ENCODE results near the gene TK2.

Gene TK2

GRCh38 chr16:66493490-66494401, 56.2 kb downstream of the TK2 start:
- intact Hi-C loops (cut with DNase I; ENCODE audit: low total_unique reads), result no loop called here
- Histone ChIP-seq H3K27me3 (no peaks in the 10 kb centered on the region), H3K4me1 (no peaks in the 10 kb centered on the region), H3K36me3 (peaks cover 0 to 16% (median 0%) of the 10 kb centered on the region in 3 donors), H3K9me3 (no peaks in the 10 kb centered on the region), H3K27ac (no peak overlapping the region), H3K4me3 (no peak overlapping the region)
- TF ChIP-seq CTCF (IDR thresholded peaks at IDR 0.05), result no peak
- DNase-seq, result peak; percentile 10 to 50

DNA sequence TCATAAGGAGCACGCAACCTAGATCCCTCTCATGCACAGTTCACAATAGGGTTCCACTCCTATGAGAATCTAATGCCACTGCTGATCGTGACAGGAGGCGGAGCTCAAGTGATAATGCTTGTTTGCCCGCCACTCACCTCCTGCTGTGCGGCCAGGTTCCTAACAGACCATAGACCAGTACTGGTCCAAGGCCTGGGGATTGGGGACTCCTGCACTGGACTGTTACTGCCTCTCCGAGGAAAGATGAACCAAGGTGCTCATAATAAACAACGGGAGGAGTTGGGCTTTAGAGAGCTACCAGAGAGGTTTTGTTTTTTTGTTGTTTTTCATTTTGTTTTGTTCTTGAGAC, 58.2 kb downstream of the TK2 start:
- Histone ChIP-seq H3K4me1 (peaks cover 0 to 15% (median 13%) of the 10 kb centered on the region in 4 donors), H3K4me3 (no peak overlapping the region), H3K36me3 (peaks cover 0 to 16% (median 0%) of the 10 kb centered on the region in 3 donors), H3K27me3 (no peaks in the 10 kb centered on the region), H3K27ac (no peak overlapping the region), H3K9me3 (no peaks in the 10 kb centered on the region)
- intact Hi-C loops (cut with DNase I; ENCODE audit: low total_unique reads), result no loop called here
- no peak for TF ChIP-seq CTCF (IDR thresholded peaks at IDR 0.05)
- peak; percentile 7 to 42 for DNase-seq

GRCh38 chr16:66490774-66491715, 58.9 kb downstream of the TK2 start:
- no peak for TF ChIP-seq CTCF (IDR thresholded peaks at IDR 0.05)
- DNase-seq, result peak; percentile 19 to 62
- intact Hi-C loops (cut with DNase I; ENCODE audit: low total_unique reads), result no loop called here
- no peaks in the 10 kb centered on the region for H3K27me3 ChIP-seq
- no peak overlapping the region for H3K27ac ChIP-seq
- H3K9me3 ChIP-seq, result no peaks in the 10 kb centered on the region
- peaks cover 0 to 21% (median 20%) of the 10 kb centered on the region in 4 donors for H3K4me1 ChIP-seq
- H3K4me3 ChIP-seq, result no peak overlapping the region
- H3K36me3 ChIP-seq, result peaks cover 0 to 16% (median 0%) of the 10 kb centered on the region in 3 donors

GRCh38 chr16:66489818-66490217, 60.1 kb downstream of the TK2 start:
- Histone ChIP-seq H3K27me3 (no peaks in the 10 kb centered on the region), H3K4me3 (no peak overlapping the region), H3K36me3 (peaks cover 0 to 16% (median 0%) of the 10 kb centered on the region in 3 donors), H3K27ac (no peak overlapping the region), H3K4me1 (peaks cover 0 to 22% (median 20%) of the 10 kb centered on the region in 4 donors), H3K9me3 (no peaks in the 10 kb centered on the region)
- DNase-seq, result peak; percentile 9 to 28
- TF ChIP-seq CTCF (IDR thresholded peaks at IDR 0.05), result no peak
- intact Hi-C loops (cut with DNase I; ENCODE audit: low total_unique reads), result no loop called here

GRCh38 chr16:66489385-66489784, 60.5 kb downstream of the TK2 start:
- TF ChIP-seq CTCF (IDR thresholded peaks at IDR 0.05), result no peak
- H3K4me3 ChIP-seq, result no peak overlapping the region
- peak; percentile 5 to 34 for DNase-seq
- no peak overlapping the region for H3K27ac ChIP-seq
- H3K9me3 ChIP-seq, result no peaks in the 10 kb centered on the region
- H3K36me3 ChIP-seq, result peaks cover 0 to 16% (median 0%) of the 10 kb centered on the region in 3 donors
- intact Hi-C loops (cut with DNase I; ENCODE audit: low total_unique reads), result no loop called here
- H3K27me3 ChIP-seq, result no peaks in the 10 kb centered on the region
- peaks cover 0 to 22% (median 20%) of the 10 kb centered on the region in 4 donors for H3K4me1 ChIP-seq
